Measurements from ENCODE around the gene BCL3.

DNA sequence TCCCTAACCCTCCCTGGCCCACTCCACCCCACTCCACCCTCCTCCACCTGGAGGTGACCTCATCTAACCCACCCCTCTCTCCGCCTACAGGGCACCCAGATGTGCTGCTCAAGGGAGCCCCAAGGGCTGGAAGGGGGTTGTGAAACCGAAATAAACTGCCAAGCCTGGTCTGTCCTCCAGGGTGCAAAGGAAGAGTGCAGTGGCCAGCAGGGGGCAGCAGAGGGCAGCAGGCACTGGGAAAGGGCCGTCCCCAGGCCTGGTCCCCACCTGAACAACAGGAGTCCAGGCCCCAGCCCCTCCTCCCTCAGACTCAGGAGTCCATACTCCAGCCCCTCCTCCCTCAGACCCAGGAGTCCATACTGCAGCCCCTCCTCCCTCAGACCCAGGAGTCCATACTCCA is 52.0 kb downstream of the BCL3 start:
- TF ChIP-seq, protein P1, sequence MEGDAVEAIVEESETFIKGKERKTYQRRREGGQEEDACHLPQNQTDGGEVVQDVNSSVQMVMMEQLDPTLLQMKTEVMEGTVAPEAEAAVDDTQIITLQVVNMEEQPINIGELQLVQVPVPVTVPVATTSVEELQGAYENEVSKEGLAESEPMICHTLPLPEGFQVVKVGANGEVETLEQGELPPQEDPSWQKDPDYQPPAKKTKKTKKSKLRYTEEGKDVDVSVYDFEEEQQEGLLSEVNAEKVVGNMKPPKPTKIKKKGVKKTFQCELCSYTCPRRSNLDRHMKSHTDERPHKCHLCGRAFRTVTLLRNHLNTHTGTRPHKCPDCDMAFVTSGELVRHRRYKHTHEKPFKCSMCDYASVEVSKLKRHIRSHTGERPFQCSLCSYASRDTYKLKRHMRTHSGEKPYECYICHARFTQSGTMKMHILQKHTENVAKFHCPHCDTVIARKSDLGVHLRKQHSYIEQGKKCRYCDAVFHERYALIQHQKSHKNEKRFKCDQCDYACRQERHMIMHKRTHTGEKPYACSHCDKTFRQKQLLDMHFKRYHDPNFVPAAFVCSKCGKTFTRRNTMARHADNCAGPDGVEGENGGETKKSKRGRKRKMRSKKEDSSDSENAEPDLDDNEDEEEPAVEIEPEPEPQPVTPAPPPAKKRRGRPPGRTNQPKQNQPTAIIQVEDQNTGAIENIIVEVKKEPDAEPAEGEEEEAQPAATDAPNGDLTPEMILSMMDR (IDR thresholded peaks at IDR 0.05), result peak; percentile 92 to 95 (median 94)
- no peak for TF ChIP-seq POLR2A (IDR thresholded peaks at IDR 0.05)

Data from testis (tissue), 2 donors.